Progenitor cell of endocrine pancreas (in vitro differentiated cells): ENCODE measurements around the gene PPP2CA. TPM values are rescaled to one million over a fixed set of nuclear protein-coding genes. Genes with fewer than 3 reads are reported as not detected.

Experiments used
- DNase-seq: peaks from one replicate; pipeline ENCODE4 v3.0.0; 2021; ENCODE audit warnings: low spot score; ENCODE audit not compliant: unreplicated experiment
- H3K27ac Mint-ChIP-seq: 2 replicates; pipeline ENCODE4 v1.8.0; 2021; ENCODE audit warnings: mild to moderate bottlenecking, moderate library complexity, mixed read lengths
- H3K27me3 Mint-ChIP-seq: 2 replicates; pipeline ENCODE4 v1.8.0; 2021; ENCODE audit warnings: mixed read lengths
- H3K36me3 Mint-ChIP-seq: 2 replicates; pipeline ENCODE4 v1.8.0; 2022; ENCODE audit warnings: mixed read lengths; ENCODE audit not compliant: insufficient read depth
- H3K4me1 Mint-ChIP-seq: 2 replicates; pipeline ENCODE4 v1.8.0; 2021; ENCODE audit warnings: low read depth, mixed read lengths
- H3K4me3 Mint-ChIP-seq: 2 replicates; pipeline ENCODE4 v1.8.0; 2021; ENCODE audit warnings: low read depth, mild to moderate bottlenecking, moderate library complexity, mixed read lengths
- H3K9me3 Mint-ChIP-seq: 2 replicates; pipeline ENCODE4 v1.8.0; 2021; ENCODE audit warnings: low read depth, mixed read lengths
- total RNA-seq: library from RNA; stranded (reverse); gene quantifications from 2 replicates; pipeline ENCODE4 v1.2.1, GENCODE V29; 2021
- TF ChIP-seq, protein P1 (sequence below): fragments of 200-600 bp; sonication (generic); IDR thresholded peaks from one replicate; pipeline ENCODE4 v1.5.0; 2021; ENCODE audit warnings: antibody characterized with exemption, mild to moderate bottlenecking; ENCODE audit not compliant: unreplicated experiment

Gene PPP2CA
- total RNA-seq, 1 donor from 2014 or later: 157 TPM

DNA sequence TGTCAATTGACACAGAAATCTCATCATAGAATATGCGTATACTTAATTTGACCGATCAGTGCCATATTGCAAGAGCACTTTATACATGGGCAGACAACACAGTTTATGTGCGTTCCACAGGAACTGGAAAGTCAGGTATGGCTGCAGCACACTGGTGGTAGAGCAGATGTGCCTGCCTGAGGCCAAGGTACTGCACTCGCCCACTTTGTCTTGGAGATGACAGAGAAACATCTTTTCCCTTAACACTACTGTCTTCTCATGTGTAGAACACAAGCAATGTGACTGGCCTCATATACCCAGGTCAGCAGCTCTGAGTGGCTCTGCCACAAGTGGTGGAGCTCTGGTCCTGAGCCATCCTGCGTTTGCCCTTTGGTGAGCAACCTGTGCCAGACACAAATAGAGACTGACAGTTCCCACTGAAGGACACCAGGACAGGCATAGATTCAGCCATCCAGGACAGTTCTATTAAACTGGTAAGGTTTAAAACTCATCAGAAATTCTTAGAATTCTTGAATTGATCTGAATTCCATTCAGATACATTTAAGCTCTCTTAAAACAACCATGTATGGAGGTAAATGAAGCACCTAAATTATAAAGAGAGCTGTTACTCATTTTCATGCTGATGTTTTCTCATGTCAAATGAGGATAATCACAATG, 21.0 kb upstream of the PPP2CA start:
- Mint-ChIP-seq H3K4me1 (peaks cover 4% of the 10 kb centered on the region), H3K36me3 (no peaks in the 10 kb centered on the region), H3K27ac (no peak overlapping the region), H3K9me3 (no peaks in the 10 kb centered on the region), H3K4me3 (no peak overlapping the region), H3K27me3 (peaks cover 3% of the 10 kb centered on the region)
- DNase-seq: no peak
- TF ChIP-seq, protein P1, sequence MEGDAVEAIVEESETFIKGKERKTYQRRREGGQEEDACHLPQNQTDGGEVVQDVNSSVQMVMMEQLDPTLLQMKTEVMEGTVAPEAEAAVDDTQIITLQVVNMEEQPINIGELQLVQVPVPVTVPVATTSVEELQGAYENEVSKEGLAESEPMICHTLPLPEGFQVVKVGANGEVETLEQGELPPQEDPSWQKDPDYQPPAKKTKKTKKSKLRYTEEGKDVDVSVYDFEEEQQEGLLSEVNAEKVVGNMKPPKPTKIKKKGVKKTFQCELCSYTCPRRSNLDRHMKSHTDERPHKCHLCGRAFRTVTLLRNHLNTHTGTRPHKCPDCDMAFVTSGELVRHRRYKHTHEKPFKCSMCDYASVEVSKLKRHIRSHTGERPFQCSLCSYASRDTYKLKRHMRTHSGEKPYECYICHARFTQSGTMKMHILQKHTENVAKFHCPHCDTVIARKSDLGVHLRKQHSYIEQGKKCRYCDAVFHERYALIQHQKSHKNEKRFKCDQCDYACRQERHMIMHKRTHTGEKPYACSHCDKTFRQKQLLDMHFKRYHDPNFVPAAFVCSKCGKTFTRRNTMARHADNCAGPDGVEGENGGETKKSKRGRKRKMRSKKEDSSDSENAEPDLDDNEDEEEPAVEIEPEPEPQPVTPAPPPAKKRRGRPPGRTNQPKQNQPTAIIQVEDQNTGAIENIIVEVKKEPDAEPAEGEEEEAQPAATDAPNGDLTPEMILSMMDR: no peak

DNA sequence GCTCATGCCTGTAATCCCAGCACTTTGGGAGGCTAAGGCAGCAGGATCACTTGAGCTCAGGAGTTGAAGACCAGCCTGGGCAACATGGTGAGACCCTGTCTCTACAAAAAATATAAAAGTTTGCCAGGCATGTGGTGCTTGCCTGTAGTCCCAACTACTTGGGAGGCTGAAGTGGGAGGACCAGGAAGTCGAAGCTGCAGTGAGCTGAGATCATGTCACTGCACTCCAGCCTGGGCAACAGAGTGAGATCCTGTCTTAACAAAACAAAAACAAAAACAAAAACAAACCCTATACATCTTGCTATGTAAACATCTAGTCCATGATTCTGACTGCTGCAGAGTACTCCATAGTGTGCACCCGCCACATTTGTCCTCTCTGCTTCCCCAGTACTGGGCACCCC, 19.8 kb upstream of the PPP2CA start:
- Mint-ChIP-seq H3K4me3 (no peak overlapping the region), H3K27ac (no peak overlapping the region)

DNA sequence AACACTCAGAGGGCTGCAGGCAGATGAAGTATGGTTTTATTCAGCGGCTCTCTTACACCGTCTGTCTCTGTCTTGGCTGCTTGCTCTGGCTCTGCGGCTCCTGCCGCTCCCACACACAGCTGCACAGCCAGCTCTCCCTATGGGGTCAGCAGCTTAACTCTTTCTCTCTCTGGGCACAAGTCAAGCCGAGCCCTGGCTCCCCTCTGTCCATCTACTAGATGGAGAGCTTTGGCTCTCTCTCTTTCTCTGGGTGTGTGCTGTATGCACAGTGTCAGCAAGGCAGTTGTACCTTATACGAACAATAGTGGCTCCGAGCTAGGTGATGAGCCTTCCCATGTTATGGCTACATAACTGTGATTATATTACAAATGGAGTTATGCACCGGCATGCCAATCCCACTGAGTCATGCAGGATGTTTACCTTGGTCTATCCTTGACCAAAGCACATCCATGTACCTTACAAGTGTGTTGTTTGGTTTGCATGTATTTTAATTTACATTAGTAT, 19.3 kb upstream of the PPP2CA start:
- Mint-ChIP-seq H3K27me3 (peaks cover 3% of the 10 kb centered on the region), H3K27ac (peak overlapping the region; percentile 0), H3K9me3 (no peaks in the 10 kb centered on the region), H3K36me3 (no peaks in the 10 kb centered on the region), H3K4me3 (no peak overlapping the region), H3K4me1 (peaks cover 12% of the 10 kb centered on the region)
- DNase-seq: no peak
- TF ChIP-seq, protein P1: no peak

More for the DNA sequence above, 19.8 kb upstream of the PPP2CA start:
- H3K36me3 Mint-ChIP-seq: no peaks in the 10 kb centered on the region
- H3K27me3 Mint-ChIP-seq: peaks cover 3% of the 10 kb centered on the region
- TF ChIP-seq, protein P1: no peak
- DNase-seq: no peak
- H3K4me1 Mint-ChIP-seq: peaks cover 7% of the 10 kb centered on the region
- H3K9me3 Mint-ChIP-seq: no peaks in the 10 kb centered on the region

DNA sequence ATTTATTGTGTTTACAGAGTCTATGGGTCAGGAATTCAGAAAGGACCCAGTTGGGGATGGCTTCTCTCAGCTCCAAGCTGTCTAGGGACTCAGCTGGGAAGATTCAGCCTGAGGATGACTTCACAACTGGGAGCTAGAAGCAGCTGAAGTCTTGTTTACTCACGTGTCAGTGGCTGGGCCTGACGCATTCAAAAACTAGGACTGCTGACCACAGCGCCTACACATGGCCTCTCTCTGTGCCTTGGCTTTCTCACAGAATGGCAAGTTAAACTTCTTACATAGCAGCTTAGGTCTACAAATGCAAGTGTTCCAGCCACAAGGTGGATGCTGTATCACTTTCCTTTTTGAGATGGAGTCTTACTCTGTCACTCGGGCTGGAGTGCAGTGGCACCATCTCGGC, 16.3 kb upstream of the PPP2CA start:
- no peak for DNase-seq
- Mint-ChIP-seq H3K4me3 (no peak overlapping the region), H3K36me3 (no peaks in the 10 kb centered on the region), H3K4me1 (peaks cover 17% of the 10 kb centered on the region), H3K27ac (peak overlapping the region; percentile 20), H3K9me3 (no peaks in the 10 kb centered on the region), H3K27me3 (no peaks in the 10 kb centered on the region)
- TF ChIP-seq, protein P1: no peak

DNA sequence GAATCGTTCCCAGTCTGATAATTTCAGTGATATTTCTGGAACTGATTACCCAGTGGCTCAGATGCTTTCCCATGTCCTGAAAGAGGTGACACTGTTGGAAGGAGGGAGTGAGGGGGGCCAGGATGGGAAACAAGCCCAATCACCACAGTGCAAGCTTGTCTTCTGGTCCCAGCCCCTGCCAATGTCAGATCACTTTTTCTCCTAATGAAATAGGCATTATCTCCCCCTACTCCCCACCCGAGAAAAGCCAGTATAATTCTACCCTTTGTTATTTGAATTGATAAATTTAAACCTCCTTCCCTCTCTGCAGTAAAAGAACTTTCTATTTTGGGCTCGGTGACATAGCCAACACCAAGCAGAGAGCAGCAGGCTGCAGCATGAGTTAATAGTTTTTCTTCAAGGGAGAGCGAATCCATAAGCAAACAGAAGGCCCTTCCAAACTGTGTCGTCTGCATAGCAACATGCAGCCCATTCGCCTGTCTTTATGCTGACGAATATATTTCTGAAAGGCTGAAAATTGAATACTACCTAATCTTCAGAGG, 14.6 kb upstream of the PPP2CA start:
- no peaks in the 10 kb centered on the region for H3K36me3 Mint-ChIP-seq
- H3K9me3 Mint-ChIP-seq: no peaks in the 10 kb centered on the region
- no peak overlapping the region for H3K4me3 Mint-ChIP-seq
- no peak for DNase-seq
- peak overlapping the region; percentile 60 for H3K27ac Mint-ChIP-seq
- H3K27me3 Mint-ChIP-seq: no peaks in the 10 kb centered on the region
- H3K4me1 Mint-ChIP-seq: peaks cover 17% of the 10 kb centered on the region
- TF ChIP-seq, protein P1: no peak
